OCI-LY7 (cell line): ENCODE results near the gene FKBP10.

Experiments
- EZH2phosphoT487 ChIP-seq: fragments of 200-600 bp; sonication (generic); IDR thresholded peaks from 2 replicates; pipeline ENCODE4 v1.6.1; 2018; ENCODE audit warnings: low read depth, borderline replicate concordance, mild to moderate bottlenecking, mixed run types, antibody characterized with exemption, low read length, moderate library complexity, mixed read lengths
- TF ChIP-seq, protein P1 (sequence below): fragments of 200-600 bp; sonication (generic); conservative IDR thresholded peaks from 2 replicates; pipeline ENCODE4 v1.5.1; 2014; ENCODE audit warnings: mild to moderate bottlenecking, antibody characterized with exemption, low read length, moderate library complexity, mixed read lengths

DNA sequence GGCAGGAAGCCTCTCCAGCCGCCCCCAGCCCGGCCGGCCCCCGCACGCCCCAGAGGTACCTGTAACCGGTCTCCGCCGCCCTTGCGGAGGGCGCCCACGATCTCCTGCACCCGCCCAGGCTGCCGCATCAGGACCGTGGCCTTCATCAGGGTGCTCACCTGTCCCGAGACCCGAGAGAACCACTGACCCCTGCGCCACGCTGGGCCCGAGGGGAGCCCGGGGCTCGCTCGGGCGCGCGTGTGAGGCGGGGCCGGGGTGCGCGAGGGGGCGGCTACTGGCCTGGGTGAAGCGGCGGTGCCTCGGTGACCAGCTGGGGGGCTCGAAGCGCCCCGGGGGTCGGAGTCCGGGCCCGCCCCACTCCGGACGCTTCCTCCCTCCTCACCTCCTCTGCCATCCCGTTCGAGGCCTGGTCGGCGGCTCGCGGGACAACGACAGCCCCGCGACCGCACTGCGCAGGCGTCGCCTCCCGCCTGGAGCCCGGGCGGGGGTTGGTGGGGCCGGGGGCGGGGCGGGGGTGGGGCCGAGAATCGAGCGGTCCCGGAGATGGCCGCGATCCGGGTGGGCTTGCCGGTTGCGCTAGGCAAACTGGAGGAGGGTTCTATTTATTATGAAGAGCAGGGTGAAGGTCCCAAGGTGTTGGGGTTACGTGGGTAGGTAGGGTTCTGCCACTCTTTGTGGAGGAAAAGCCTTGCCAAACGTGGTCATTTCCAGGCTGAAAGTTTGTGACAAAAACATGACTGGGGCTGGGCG is 23.2 kb downstream of the FKBP10 start, which contains the start of gene NT5C3B:
- no peak for TF ChIP-seq EZH2phosphoT487
- TF ChIP-seq, protein P1, sequence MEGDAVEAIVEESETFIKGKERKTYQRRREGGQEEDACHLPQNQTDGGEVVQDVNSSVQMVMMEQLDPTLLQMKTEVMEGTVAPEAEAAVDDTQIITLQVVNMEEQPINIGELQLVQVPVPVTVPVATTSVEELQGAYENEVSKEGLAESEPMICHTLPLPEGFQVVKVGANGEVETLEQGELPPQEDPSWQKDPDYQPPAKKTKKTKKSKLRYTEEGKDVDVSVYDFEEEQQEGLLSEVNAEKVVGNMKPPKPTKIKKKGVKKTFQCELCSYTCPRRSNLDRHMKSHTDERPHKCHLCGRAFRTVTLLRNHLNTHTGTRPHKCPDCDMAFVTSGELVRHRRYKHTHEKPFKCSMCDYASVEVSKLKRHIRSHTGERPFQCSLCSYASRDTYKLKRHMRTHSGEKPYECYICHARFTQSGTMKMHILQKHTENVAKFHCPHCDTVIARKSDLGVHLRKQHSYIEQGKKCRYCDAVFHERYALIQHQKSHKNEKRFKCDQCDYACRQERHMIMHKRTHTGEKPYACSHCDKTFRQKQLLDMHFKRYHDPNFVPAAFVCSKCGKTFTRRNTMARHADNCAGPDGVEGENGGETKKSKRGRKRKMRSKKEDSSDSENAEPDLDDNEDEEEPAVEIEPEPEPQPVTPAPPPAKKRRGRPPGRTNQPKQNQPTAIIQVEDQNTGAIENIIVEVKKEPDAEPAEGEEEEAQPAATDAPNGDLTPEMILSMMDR = no peak
